ENCODE data around the gene IGSF9B. TPM values are rescaled to one million over a fixed set of nuclear protein-coding genes. Genes with fewer than 3 reads are reported as not detected.

IGSF9B gene
- total and polyA plus RNA-seq, 9 of the 15 experiments (the other 6 are each of a cell fraction or from before 2014, with no cell fraction given) = 0.09 TPM; not detected in 8

- in situ Hi-C loops (cut with MboI) = no loop called here
- Histone ChIP-seq H3K4me2 (ENCODE audit: insufficient read depth, low read length) (no peak overlapping the region), H3K27me3 (ENCODE audit: control insufficient read depth in 2 of 2, insufficient read depth in 2 of 2, low read length in 2 of 2) (peaks cover 2 to 44% of the 10 kb centered on the region in 2 experiments; a peak in 3 of 5 replicates), H3K27ac (ENCODE audit: extremely low read depth, low read depth, low read length) (no peak overlapping the region), H3K4me3 (no peak overlapping the region), H3K4me1 (replicated peaks in 1 of 2; ENCODE audit: control insufficient read depth in 2 of 2, insufficient read depth in 2 of 2, low read length in 2 of 2) (no peaks in the 10 kb centered on the region; a peak in 1 of 5 replicates), H3K9me3 (replicated peaks; ENCODE audit: control insufficient read depth, insufficient read depth, low read depth, low read length) (no peaks in the 10 kb centered on the region), H3K79me2 (ENCODE audit: control insufficient read depth, insufficient read depth, low read length) (no peaks in the 10 kb centered on the region), H4K20me1 (replicated peaks; ENCODE audit: control insufficient read depth, insufficient read depth, low read length) (no peaks in the 10 kb centered on the region), H3K36me3 (ENCODE audit: control insufficient read depth, insufficient read depth, low read length) (no peaks in the 10 kb centered on the region), H3K9ac (ENCODE audit: insufficient read depth in 1 of 2, low read depth in 2 of 2, low read length in 2 of 2) (no peak overlapping the region), H2AFZ (ENCODE audit: low read depth, low read length) (no peak overlapping the region), H3K9me1 (ENCODE audit: control insufficient read depth, insufficient read depth, low read length) (no peaks in the 10 kb centered on the region)
- DNase-seq (ENCODE audit: extremely low read depth in 1 of 4, low spot score in 3 of 4) (no peak), FAIRE-seq (no peak), ATAC-seq (no peak)
- POLR2A ChIA-PET = no interaction called here
- CTCF ChIA-PET (ENCODE audit: low intra/inter-chr PET ratio) = no interaction called here
- under 1% methylated on average over 8 of the region's 8 CpGs for WGBS (ENCODE audit: insufficient coverage, low coverage, missing lambda C conversion rate)
- intact Hi-C loops (cut with micrococcal nuclease) = no loop called here
- BruUV-seq (replicated peaks) = no TSS peak
- TF ChIP-seq ZNF57 (CRISPR knock-in tag; IDR thresholded peaks at IDR 0.05) (no peak), MBD2 (IDR thresholded peaks at IDR 0.05; ENCODE audit: borderline replicate concordance, low read depth) (no peak), PYGO2 (tag; IDR thresholded peaks at IDR 0.05) (no peak), KDM5B (IDR thresholded peaks at IDR 0.05; ENCODE audit: insufficient replicate concordance, low read depth, low read length) (no peak), ZNF12 (CRISPR knock-in tag; IDR thresholded peaks at IDR 0.05) (no peak), NR1H2 (CRISPR knock-in tag; IDR thresholded peaks at IDR 0.05) (no peak), HNRNPLL (IDR thresholded peaks at IDR 0.05; ENCODE audit: low read depth, low read length, poor library complexity, severe bottlenecking) (no peak), CHCHD3 (CRISPR knock-in tag; IDR thresholded peaks at IDR 0.05) (no peak), ZNF707 (CRISPR knock-in tag; conservative IDR thresholded peaks at IDR 0.05) (no peak), ZNF740 (CRISPR knock-in tag; IDR thresholded peaks at IDR 0.05) (no peak), ZNF740 (tag; IDR thresholded peaks at IDR 0.05) (no peak), CBFA2T3 (IDR thresholded peaks at IDR 0.05) (no peak)
- TF ChIP-seq, protein P1, sequence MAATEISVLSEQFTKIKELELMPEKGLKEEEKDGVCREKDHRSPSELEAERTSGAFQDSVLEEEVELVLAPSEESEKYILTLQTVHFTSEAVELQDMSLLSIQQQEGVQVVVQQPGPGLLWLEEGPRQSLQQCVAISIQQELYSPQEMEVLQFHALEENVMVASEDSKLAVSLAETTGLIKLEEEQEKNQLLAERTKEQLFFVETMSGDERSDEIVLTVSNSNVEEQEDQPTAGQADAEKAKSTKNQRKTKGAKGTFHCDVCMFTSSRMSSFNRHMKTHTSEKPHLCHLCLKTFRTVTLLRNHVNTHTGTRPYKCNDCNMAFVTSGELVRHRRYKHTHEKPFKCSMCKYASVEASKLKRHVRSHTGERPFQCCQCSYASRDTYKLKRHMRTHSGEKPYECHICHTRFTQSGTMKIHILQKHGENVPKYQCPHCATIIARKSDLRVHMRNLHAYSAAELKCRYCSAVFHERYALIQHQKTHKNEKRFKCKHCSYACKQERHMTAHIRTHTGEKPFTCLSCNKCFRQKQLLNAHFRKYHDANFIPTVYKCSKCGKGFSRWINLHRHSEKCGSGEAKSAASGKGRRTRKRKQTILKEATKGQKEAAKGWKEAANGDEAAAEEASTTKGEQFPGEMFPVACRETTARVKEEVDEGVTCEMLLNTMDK (IDR thresholded peaks at IDR 0.05; ENCODE audit: borderline replicate concordance, insufficient read depth, low read depth, low read length, poor library complexity, severe bottlenecking) = no peak
- TF ChIP-seq, protein P2, sequence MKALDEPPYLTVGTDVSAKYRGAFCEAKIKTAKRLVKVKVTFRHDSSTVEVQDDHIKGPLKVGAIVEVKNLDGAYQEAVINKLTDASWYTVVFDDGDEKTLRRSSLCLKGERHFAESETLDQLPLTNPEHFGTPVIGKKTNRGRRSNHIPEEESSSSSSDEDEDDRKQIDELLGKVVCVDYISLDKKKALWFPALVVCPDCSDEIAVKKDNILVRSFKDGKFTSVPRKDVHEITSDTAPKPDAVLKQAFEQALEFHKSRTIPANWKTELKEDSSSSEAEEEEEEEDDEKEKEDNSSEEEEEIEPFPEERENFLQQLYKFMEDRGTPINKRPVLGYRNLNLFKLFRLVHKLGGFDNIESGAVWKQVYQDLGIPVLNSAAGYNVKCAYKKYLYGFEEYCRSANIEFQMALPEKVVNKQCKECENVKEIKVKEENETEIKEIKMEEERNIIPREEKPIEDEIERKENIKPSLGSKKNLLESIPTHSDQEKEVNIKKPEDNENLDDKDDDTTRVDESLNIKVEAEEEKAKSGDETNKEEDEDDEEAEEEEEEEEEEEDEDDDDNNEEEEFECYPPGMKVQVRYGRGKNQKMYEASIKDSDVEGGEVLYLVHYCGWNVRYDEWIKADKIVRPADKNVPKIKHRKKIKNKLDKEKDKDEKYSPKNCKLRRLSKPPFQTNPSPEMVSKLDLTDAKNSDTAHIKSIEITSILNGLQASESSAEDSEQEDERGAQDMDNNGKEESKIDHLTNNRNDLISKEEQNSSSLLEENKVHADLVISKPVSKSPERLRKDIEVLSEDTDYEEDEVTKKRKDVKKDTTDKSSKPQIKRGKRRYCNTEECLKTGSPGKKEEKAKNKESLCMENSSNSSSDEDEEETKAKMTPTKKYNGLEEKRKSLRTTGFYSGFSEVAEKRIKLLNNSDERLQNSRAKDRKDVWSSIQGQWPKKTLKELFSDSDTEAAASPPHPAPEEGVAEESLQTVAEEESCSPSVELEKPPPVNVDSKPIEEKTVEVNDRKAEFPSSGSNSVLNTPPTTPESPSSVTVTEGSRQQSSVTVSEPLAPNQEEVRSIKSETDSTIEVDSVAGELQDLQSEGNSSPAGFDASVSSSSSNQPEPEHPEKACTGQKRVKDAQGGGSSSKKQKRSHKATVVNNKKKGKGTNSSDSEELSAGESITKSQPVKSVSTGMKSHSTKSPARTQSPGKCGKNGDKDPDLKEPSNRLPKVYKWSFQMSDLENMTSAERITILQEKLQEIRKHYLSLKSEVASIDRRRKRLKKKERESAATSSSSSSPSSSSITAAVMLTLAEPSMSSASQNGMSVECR (CRISPR knock-in tag; IDR thresholded peaks at IDR 0.05) = no peak
- TF ChIP-seq, protein P3, sequence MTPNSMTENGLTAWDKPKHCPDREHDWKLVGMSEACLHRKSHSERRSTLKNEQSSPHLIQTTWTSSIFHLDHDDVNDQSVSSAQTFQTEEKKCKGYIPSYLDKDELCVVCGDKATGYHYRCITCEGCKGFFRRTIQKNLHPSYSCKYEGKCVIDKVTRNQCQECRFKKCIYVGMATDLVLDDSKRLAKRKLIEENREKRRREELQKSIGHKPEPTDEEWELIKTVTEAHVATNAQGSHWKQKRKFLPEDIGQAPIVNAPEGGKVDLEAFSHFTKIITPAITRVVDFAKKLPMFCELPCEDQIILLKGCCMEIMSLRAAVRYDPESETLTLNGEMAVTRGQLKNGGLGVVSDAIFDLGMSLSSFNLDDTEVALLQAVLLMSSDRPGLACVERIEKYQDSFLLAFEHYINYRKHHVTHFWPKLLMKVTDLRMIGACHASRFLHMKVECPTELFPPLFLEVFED (CRISPR knock-in tag; conservative IDR thresholded peaks at IDR 0.05) = no peak
These were observed 38.3 kb upstream of the IGSF9B start for GRCh38 chr11:133995066-133995465.
